NK-92 (cell line): Measurements from ENCODE around the gene SYT3.
"Not testable (repeated sequence)": the region's sequence is repeated elsewhere in the genome, so short reads cannot be mapped to it uniquely, and the experiment has no call there.

Experiments used
- DNase-seq: peaks from one replicate; lab custom pipeline; 2025; ENCODE audit not compliant: unreplicated experiment; lab: John Stamatoyannopoulos, UW

SYT3 gene

DNA sequence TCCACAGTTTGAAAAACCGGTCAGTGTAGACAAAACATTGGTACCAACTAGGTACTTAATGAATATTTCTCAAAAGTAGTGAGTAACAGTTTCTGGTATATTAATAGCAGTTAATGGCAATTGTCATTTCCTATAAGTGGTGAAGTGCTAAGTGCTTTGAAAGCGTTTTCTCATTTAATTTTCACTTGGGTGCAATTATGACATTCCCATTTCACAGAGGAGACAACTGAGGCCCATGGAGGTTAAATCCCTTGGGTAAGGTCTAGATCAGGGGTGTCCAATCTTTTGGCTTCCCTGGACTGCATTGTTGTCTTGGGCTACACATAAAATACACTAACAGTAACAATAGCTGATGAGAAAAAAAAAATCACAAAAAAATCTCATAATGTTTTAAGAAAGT, 687 bp upstream of the SYT3 start:
- DNase-seq: no peak

DNA sequence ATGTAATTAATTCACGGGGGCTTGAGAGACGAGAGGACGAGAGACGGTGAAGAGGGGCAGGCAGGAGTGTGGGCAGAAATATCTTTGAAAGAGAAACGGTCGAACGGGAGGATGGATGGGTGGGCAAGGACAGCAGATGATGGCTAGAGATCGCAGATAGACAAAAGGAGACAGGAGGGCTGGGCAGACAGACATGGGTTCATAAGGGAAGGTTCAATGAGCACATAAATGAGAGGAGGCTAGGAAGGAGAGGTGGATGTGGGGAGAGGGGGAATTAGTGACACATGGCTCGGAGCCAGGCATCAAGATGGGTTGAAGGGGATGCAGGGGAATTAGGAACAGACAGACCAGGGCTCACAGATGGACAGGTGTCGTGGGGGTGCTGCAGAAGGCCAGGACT, 1.1 kb downstream of the SYT3 start:
- no peak for DNase-seq

DNA sequence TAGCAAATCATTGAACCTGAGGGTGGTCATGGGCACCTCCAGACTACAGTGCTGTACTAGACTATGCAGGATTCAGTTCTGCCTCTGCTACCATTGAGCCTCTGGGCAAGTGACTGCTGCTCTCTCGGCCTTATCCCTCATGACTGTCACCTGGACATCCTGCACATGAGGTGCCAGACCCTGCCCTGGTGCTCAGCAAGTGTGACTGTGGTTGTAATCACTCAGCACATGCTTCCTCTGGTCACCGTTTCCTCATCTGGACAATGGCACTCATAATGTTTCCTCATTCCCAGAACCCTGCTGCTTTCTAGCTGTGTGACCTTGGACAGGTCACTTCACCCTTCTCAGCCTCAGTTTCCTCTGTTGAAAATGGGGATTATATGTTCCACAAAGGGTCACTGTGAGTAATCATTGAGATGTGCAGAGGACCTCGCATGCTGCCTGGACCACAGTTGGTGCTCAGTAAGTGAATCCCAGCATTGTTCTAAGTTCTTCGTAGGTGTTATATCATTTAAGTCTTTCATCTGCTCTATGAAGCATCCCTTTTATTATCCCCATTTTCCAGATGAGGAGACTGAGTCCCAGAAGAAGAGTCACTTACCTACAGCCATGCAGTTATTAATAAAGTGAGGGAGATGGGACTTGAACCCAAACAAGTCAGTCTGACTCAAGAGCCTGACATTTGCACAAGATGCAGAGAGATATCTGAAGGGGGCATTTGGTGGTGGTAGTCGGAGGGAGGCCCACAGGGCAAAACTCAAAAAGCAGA, 3.2 kb downstream of the SYT3 start:
- DNase-seq: no peak

DNA sequence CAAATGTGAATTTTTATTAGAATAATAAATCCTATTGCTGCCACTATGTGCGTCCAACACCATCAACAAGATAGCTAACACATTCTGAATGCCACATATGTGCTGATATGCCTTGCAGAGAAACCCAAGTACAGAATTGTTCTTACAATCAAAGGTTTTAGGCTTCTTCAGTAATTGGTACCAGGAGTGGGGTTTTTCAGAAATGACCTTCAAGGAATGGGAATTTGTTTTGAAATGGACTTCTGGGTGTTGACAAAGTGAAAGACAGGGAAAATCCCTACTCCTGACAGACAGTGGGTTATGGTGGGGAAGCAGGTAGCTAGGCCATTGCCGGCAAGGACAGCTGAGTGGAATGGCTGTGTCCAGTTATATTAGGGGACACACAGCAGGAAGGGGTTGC, 5.7 kb downstream of the SYT3 start:
- no peak for DNase-seq

DNA sequence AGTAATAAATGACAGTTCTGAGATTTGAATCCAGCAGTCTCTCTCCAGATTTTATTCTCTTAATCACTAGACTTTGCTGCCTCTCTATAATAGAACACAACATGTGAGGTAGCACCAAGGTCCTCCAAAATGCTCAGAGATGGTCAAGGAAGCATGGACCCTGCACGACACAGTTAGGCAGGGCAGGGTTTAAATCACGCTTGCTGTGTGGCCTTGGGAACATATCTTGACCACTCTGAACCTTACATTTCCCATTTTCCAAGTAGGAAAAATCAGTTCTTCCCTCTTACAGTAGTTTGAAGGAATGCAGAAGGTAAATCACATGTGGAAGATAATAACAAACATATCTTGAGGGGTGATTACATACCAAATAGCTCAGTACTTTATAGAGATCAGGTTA, 6.3 kb downstream of the SYT3 start:
- DNase-seq: no peak

DNA sequence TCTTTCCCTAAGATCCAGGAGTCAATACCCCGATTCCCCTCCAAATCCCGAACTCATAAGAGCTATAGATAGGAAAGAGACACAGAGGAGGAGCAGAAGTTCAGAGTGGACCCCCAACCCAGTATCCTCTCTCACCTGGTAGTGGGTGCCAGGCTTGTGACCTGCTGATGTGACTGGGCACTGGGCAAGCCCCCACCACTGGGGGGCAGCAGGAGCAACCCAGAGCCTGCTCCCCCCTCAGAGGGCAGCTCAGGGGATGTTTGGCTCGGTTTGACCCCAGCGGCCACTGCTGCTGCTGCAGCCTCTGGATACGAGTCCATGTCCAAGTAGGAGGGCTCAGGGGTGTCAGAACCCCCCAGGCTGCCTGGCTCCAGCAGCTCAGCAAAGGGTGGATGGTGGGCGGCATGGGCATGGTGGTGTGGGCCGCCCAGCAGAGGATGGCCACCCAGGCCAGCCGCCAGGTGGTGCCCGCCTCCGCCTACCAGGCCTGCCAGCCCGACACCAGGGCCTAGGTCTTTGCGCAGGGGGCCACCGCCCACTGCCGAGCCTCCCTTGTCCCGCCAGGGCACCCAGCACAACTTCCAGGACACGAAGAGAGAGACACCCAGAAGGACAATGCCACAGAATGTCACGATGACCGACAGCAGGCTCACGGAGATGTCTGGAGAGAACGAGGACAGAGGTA, 7.4 kb downstream of the SYT3 start:
- no peak for DNase-seq

DNA sequence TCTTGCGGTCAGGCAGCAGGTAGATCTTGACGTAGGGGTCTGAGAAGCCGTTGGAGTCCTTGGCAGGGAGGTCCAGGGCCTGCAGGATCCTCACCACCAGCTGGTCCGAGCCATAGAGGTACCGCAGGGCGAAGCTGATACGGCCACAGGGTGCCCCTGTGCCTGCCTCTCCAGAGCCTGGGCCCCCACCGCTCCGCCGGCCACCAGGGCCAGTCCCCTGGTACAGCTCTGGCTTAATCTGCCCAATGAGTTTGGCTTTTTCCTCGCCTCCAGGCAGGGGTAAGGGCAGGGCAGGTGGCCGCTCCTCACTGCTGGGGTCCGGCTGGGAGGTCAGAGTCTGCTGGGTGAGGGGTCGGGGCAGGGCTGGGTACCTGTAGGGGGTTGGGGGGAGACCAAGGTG, 9.9 kb downstream of the SYT3 start:
- DNase-seq: no peak

DNA sequence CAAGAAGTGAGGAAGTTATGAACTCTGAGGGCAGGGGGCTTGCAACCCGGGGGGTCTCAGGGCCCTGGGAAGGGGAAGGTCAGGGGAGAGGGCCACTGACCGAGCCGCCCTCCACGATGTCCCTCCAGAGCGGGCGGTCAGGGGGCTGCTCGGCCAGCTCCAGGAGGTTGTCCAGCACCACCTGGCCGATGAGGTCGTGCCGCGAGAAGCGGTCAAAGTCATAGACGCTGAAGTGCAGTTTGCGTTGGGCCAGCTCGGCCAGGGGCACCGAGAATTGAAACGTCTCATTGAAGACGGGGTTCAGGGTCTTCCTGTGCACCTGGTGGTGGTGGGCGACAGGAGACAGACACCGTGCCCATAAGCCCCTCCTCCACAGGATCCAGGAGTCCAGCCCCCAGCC, 10.5 kb downstream of the SYT3 start:
- DNase-seq: no peak

DNA sequence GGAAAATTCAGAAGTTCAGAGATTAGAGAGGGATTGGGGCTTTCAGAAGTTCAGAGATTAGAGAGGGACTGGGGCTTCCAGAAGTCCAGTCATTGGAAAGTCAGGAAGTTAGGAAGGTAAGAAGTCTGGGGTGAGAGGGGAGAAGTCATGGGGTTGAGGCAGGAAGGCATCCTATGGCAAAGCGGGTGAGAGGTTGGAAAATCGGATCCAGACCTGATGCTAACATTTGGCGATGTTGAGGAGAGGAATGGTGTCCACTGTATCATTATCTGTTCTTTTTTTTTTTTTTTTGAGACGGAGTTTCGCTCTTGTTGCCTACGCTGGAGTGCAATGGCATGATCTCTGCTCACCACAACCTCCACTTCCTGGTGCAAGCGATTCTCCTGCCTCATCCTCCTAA, 11.1 kb downstream of the SYT3 start:
- no peak for DNase-seq

DNA sequence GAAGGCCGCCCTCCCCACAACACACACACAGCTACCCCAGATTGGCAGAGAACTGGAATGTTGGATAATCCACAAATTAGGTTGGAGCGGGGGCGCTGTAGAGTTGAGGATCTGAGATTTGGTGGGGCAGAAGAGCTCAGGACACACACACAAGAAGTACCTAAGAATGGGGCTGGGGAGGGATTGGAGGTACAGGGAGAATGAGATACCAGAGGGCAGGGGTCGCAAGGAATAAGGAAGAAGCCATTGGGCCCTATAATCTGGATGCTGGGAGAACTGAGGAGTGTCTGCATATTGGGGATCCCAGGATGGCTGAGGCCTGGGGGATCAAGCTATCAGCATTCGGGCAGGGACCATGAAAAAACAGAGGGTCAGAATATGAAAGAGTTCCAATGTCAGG, 11.5 kb downstream of the SYT3 start:
- DNase-seq: no peak

DNA sequence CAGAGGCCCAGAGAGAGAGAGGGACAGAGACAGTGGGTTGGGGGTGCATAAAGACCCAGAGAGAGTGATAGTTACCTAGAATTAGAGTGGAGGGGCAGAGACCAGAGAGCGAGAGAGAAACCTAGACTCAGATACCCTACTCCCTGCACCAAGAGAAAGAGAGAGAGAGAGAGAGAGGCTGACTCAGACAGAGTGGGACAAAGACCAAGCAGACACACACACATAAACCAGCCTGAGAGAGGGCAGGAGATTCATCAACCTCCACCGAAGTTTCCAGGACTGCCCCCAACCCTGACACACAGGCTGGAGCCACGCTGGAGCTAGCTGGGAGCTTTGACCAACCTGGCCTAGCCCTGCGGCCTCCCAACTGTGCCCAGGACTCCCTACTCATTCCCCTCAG, 12.9 kb downstream of the SYT3 start:
- DNase-seq: no peak

DNA sequence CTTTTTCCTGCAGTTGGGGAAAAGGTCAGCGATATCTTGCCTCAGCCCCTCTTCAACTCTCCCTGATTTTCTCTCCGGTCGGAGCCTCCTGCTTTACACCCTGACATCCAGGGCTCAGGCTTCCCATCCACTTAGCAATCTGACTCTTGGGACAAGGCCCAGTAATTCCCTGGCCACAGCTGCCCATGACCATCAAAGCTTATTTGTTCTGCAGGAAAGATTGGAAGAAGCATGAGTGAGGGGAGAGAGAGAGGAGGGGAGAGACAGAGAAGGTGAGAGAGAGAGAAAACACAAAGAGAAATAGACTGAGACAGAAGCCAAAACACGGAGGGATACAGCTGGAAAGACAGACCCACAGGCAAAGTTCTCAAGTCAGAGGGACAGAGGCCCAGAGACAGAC, 13.7 kb downstream of the SYT3 start:
- DNase-seq: no peak

DNA sequence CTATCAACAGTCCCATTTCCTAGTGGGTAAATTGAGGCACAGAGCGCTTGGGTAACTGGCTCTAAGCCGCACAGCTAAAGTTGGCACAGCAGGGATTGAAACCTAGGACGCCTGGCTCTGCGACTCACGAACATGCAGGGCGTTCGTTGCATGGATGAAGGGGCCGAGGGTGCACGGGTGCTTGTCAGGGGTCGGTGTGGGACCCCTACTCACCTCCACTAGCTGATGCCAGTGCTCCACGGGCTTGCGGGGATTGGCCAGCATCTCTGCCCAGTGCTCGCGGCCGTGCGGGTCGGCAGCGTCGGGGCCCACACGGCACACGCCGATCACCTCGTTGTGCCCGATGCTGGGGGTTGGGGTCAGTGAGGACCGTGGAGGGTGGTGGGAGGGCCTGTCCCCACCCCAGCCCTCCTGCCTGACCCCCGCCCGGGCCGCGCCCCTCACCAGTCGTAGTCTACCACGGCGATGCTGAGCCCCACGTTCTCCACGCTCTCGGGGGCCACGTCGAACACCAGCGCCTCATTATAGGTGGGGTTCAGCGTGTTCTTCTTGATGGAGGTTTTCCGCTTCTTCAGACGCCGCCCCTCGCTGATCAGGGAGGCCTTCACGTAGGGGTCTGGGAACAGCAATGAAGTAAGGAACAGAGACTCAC, 14.6 kb downstream of the SYT3 start:
- DNase-seq: no peak

DNA sequence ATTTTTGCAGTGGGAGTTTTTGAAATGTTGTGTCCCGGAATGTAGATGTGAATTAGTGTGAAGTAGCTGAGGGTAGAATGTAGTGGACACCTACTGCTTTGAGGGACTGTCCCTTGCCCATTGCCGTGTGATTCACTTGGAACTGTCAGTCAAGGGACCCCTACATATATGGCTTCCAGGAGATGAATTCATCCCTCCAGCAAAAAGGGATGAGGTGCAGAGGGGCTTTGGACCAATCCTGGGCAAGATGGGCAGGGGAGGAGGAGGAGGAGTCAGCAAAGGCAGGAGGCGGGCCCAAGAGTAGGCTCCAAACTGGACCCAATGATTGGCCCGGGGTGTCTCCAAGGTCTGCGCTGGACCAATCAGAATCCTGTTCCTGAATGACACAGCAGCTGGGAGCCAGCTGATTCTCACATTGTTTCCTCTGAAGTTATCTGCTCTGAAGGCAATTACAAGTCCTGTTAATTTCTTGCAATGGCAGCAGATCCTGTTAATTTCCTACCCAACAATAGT, 19.2 kb downstream of the SYT3 start:
- not testable (repeated sequence) for DNase-seq

DNA sequence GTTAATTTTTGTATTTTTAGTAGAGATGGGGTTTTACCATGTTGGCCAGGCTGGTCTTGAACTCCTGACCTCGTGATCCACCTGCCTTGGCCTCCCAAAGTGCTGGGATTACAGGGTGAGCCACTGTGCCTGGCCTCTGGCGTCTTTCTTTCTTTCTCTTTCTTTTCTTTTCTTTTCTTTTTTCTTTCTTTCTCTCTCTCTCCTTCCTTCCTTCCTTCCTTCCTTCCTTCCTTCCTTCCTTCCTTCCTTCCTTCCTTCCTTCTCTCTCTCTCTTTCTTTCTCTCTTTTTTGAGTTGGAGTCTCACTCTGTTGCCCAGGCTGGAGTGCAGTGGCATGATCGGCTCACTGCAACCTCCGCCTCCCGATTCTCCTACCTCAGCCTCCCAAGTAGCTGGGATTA, 20.5 kb downstream of the SYT3 start:
- not testable (repeated sequence) for DNase-seq

DNA sequence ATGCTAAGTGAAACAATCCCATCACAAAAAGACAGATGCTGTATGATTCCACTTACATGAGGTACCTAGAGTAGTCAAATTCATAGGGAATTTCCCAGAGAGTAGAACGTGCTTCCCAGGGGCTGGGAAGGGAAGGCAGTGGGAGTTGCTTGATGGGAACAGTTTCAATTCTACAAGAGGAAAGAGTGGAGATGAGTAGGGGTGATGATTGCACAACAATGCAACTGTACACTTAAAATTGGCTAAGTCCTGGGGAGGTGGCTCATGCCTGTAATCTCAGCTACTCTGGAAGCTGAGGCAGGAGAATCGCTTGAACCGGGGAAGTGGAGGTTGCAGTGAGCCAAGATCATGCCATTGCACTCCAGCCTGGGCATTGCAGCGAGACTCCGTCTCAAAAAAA, 21.3 kb downstream of the SYT3 start:
- DNase-seq: not testable (repeated sequence)

DNA sequence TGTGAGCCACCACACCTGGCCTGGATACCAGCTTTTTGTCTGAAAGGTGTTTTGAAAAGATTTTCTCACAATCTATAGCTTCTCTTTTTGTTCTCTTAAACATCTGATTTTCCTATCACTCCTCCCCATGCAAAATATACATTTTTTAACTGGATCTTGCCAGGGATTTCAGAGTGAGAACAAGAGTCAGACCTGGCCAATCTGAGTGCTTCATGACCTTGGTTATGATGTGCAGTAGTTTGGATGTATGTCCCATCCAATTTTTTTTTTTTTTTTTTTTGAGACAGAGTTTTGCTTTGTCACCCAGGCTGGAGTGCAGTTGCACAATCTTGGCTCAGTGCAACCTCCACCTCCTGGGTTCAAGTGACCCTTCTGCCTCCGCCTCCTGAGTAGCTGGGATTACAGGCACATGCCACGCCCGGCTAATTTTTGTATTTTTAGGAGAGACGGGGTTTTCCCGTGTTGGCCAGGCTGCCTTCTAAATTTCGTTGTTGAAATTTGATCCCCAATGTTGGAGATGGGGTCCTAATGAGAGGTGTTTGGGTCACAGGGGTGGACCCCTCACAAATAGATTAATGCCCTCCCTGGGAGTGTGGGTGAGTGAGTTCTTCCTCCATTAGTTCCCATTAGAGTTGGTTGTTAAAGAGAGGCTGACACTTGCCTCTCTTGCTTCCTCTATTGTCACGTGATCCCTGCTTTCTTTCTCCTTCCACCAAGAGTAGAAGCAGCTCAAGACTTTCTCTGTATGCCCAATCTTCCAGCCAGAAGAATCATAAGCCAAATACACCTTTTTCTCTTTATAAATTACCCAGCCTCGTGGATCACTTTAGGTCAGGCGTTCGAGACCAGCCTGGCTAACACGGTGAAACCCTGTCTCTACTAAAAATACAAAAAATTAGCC, 26.9 kb downstream of the SYT3 start:
- DNase-seq: not testable (repeated sequence)

DNA sequence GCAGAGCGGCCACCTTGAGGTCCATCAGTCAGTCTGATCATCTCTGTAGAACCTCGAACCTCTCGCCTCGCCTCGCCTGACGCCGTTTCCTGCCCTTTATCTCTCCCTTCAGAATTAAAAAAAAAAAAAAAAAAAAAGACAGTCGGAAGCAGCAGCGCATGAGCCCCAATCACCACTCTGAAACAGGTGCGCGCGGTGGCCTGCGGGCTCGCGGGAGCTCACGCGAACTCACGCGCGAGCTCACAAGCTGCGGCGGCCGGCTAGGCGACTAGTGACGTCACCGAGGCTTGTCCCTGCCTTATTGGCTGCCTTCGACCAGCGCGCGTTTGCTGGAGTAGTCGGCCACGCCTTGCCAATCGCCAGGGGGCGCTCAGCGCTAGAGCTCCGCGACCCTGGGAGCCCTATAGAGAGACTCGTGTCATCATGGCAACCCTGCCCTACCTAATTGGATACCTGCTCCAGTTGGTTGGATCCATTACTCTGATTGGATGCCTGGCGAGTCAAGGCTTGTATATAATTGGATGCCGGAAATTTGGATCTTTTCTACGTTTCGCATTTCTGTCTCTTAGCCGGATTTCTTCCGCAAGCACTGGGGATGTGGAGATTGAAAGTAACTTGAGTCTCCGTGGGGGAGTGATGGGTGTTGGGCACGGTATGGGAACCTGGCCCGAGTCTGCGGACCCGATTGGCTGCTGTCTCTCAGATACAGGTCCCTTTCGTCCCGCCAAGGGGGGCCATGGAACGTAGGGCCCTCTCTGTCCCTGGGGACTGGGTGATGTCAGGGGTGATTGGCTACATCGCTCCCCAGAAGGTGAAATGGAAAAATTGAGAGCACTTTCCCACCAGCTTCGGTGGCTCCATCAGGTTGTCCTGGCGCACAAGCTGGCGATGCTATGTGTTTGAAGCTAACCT, 31.6 kb downstream of the SYT3 start:
- DNase-seq: no peak

DNA sequence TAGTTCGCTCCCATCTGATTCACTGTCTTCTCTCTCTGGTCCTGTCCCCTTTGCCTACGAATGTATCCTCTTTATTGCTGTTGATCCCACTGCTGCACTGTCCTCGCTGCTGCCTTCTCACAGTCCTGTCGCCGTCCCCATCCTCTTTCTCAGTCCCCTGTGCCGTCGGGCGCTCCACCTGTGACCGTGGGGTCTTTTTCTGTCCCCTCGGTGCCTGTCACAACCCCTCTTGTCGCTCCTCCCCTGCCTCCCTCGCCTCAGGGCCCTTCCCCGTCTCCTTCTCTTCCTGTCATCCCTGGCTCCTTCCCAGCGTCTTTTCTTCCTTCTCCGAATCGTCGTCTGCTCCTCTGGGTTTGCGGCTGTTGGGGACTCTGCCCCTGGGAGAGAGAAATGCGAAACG, 32.3 kb downstream of the SYT3 start:
- DNase-seq: no peak
